ENCODE measurements around the gene LAMB4. TPM values are rescaled to one million over a fixed set of nuclear protein-coding genes. Genes with fewer than 3 reads are reported as not detected.

The LAMB4 gene
- polyA plus RNA-seq, 2 of the 4 experiments (the other 2 are of a cell fraction): 0.13 to 0.19 TPM

GRCh38 chr7:108086962-108087361 is 43.2 kb downstream of the LAMB4 start:
- H3K9me3 ChIP-seq: no peaks in the 10 kb centered on the region
- no peak overlapping the region for H3K4me2 ChIP-seq
- WGBS (ENCODE audit: missing lambda C conversion rate): 41% methylated on average over 2 of the region's 2 CpGs
- H3K4me1 ChIP-seq: peaks cover 16% of the 10 kb centered on the region
- FAIRE-seq (no peak), DNase-seq (ENCODE audit: low read depth in 1 of 2, low spot score in 1 of 2) (no peak), ATAC-seq (no peak)
- H3K27ac ChIP-seq: no peak overlapping the region
- TF ChIP-seq CHD4 (IDR thresholded peaks at IDR 0.05; ENCODE audit: borderline replicate concordance) (no peak), HMGXB4 (CRISPR knock-in tag; IDR thresholded peaks at IDR 0.05; ENCODE audit: borderline replicate concordance) (no peak), E2F6 (IDR thresholded peaks at IDR 0.05; ENCODE audit: borderline replicate concordance, low read depth) (no peak), ATOH8 (CRISPR knock-in tag; IDR thresholded peaks at IDR 0.05; ENCODE audit: low read depth) (no peak), POLR2AphosphoS2 (conservative IDR thresholded peaks at IDR 0.05; ENCODE audit: low read length) (no peak), KDM1A (IDR thresholded peaks at IDR 0.05; ENCODE audit: low read depth) (no peak), FOXS1 (CRISPR knock-in tag; IDR thresholded peaks at IDR 0.05) (no peak), PBX3 (IDR thresholded peaks at IDR 0.05) (no peak), ZNF302 (CRISPR knock-in tag; IDR thresholded peaks at IDR 0.05) (no peak), HOXA7 (CRISPR knock-in tag; IDR thresholded peaks at IDR 0.05) (no peak), TP53 (CRISPR knock-in tag; IDR thresholded peaks at IDR 0.05) (no peak), HEYL (CRISPR knock-in tag; IDR thresholded peaks at IDR 0.05) (no peak), MAZ (IDR thresholded peaks at IDR 0.05; ENCODE audit: borderline replicate concordance, low read depth, low read length) (no peak)
- CTCF ChIA-PET: interaction anchor here (2.0 kb wide), 1 partner anchor 11 kb away, joined by 14 read pairs; no protein-coding TSS in a partner anchor
- H3K4me3 ChIP-seq: no peak overlapping the region
- POLR2A ChIA-PET: no interaction called here

GRCh38 chr7:108086546-108086945 is 43.6 kb downstream of the LAMB4 start:
- H3K4me1 ChIP-seq: peaks cover 13% of the 10 kb centered on the region
- CTCF ChIA-PET: interaction anchor here (2.0 kb wide), 1 partner anchor 11 kb away, joined by 14 read pairs; no protein-coding TSS in a partner anchor
- FAIRE-seq: no peak
- DNase-seq (ENCODE audit: low read depth in 1 of 2, low spot score in 1 of 2): no peak
- H3K9me3 ChIP-seq: peaks cover 1% of the 10 kb centered on the region; the same call in 2 of the 3 replicates
- no peak for ATAC-seq
- no peak for TF ChIP-seq RNF2 (IDR thresholded peaks at IDR 0.05; ENCODE audit: borderline replicate concordance, low read depth)
- TF ChIP-seq CBX2 (IDR thresholded peaks at IDR 0.05; ENCODE audit: borderline replicate concordance, low read depth): no peak
- no peak for TF ChIP-seq EP300 (IDR thresholded peaks at IDR 0.05)
- TF ChIP-seq RFX5 (IDR thresholded peaks at IDR 0.05): no peak
- TF ChIP-seq ZNF302 (CRISPR knock-in tag; IDR thresholded peaks at IDR 0.05): no peak
- TF ChIP-seq RARB (CRISPR knock-in tag; IDR thresholded peaks at IDR 0.05): no peak
- no peak for TF ChIP-seq HOXB5 (CRISPR knock-in tag; IDR thresholded peaks at IDR 0.05)
- TF ChIP-seq POLR2A (IDR thresholded peaks at IDR 0.05; ENCODE audit: low read length): no peak
- TF ChIP-seq E2F6 (IDR thresholded peaks at IDR 0.05; ENCODE audit: borderline replicate concordance, low read depth): no peak
- no peak for TF ChIP-seq PHF8 (IDR thresholded peaks at IDR 0.05; ENCODE audit: borderline replicate concordance, low read depth)
- TF ChIP-seq GATA3 (IDR thresholded peaks at IDR 0.05; ENCODE audit: borderline replicate concordance): no peak
- TF ChIP-seq NFE2L2 (conservative IDR thresholded peaks at IDR 0.05; ENCODE audit: low read length): no peak
- no peak for TF ChIP-seq MYC (IDR thresholded peaks at IDR 0.05; ENCODE audit: borderline replicate concordance, low read length)
- no peak for TF ChIP-seq FOSL2 (IDR thresholded peaks at IDR 0.05)
- TF ChIP-seq FOSL2 (CRISPR knock-in tag; IDR thresholded peaks at IDR 0.05): no peak
- no peak for TF ChIP-seq EHF (CRISPR knock-in tag; IDR thresholded peaks at IDR 0.05)
- TF ChIP-seq HOXB13 (CRISPR knock-in tag; IDR thresholded peaks at IDR 0.05; ENCODE audit: low read depth): no peak
- TF ChIP-seq RCOR1 (IDR thresholded peaks at IDR 0.05; ENCODE audit: low read depth, low read length): no peak
- POLR2A ChIA-PET: no interaction called here
- 82% methylated on average over 2 of the region's 2 CpGs for WGBS (ENCODE audit: missing lambda C conversion rate)
- H3K4me2 ChIP-seq: no peak overlapping the region
- no peak overlapping the region for H3K4me3 ChIP-seq
- H3K27ac ChIP-seq: no peak overlapping the region

Data from A549 (cell line).